GM23338 (cell line): ENCODE data around the gene MRPS12. TPM values are rescaled to one million over a fixed set of nuclear protein-coding genes. Genes with fewer than 3 reads are reported as not detected.
A peak's percentile ranks its signal among the peaks of the same experiment; 100 is the strongest.

ENCODE experiments used
- ATAC-seq: fragments of 200-7000 bp; cut with Tn5 transposase; 3 replicates; pipeline ENCODE4 v1.9.1; 2020
- DNase-seq: peaks from one replicate; pipeline ENCODE4 v3.0.0-alpha.2; 2015; ENCODE audit warnings: low spot score
- H2AFZ ChIP-seq: fragments of 200-600 bp; sonication (generic); 2 replicates; pipeline ENCODE4 v1.8.0; 2016; ENCODE audit warnings: antibody characterized with exemption, mild to moderate bottlenecking, moderate library complexity
- H3F3A ChIP-seq: fragments of 200-600 bp; sonication (generic); replicated peaks from 2 replicates; pipeline ENCODE4 v1.8.0; 2017; ENCODE audit warnings: antibody characterized with exemption, mixed run types, low read depth
- H3K27ac ChIP-seq: fragments of 200-600 bp; sonication (generic); 2 replicates; pipeline ENCODE4 v1.6.1; 2016; ENCODE audit warnings: low read depth
- H3K27me3 ChIP-seq: fragments of 200-600 bp; sonication (generic); 2 replicates; pipeline ENCODE4 v1.8.0; 2016; ENCODE audit warnings: mild to moderate bottlenecking, mixed run types, moderate library complexity; ENCODE audit not compliant: insufficient read depth
- H3K36me3 ChIP-seq: fragments of 200-600 bp; sonication (generic); 2 replicates; pipeline ENCODE4 v1.8.0; 2016; ENCODE audit warnings: mild to moderate bottlenecking; ENCODE audit not compliant: insufficient read depth
- H3K4me1 ChIP-seq: fragments of 200-600 bp; sonication (generic); 2 replicates; pipeline ENCODE4 v1.8.0; 2016; ENCODE audit warnings: mild to moderate bottlenecking, moderate library complexity; ENCODE audit not compliant: insufficient read depth
- H3K4me2 ChIP-seq: fragments of 200-600 bp; sonication (generic); 2 replicates; pipeline ENCODE4 v1.7.1; 2017; ENCODE audit warnings: mixed run types
- H3K4me3 ChIP-seq: fragments of 200-600 bp; sonication (generic); 2 replicates; pipeline ENCODE4 v1.6.1; 2016; ENCODE audit warnings: mixed run types
- H3K79me2 ChIP-seq: fragments of 200-600 bp; sonication (generic); replicated peaks from 2 replicates; pipeline ENCODE4 v1.8.0; 2017; ENCODE audit warnings: mild to moderate bottlenecking; ENCODE audit not compliant: insufficient read depth
- H3K9me2 ChIP-seq: fragments of 200-600 bp; sonication (generic); 2 replicates; pipeline ENCODE4 v1.8.0; 2017; ENCODE audit not compliant: insufficient read depth
- H4K20me1 ChIP-seq: fragments of 200-600 bp; sonication (generic); replicated peaks from 2 replicates; pipeline ENCODE4 v1.8.0; 2017; ENCODE audit warnings: mild to moderate bottlenecking; ENCODE audit not compliant: insufficient read depth
- H3K27ac Mint-ChIP-seq: 2 replicates; pipeline ENCODE4 v1.8.0; 2020; ENCODE audit warnings: inconsistent platforms, mild to moderate bottlenecking, moderate library complexity, mixed read lengths
- H3K27me3 Mint-ChIP-seq: 3 replicates; pipeline ENCODE4 v1.8.0; 2022; ENCODE audit warnings: low read depth, mild to moderate bottlenecking, moderate library complexity, mixed read lengths, inconsistent platforms; ENCODE audit not compliant: insufficient read depth, poor library complexity
- H3K36me3 Mint-ChIP-seq: 3 replicates; pipeline ENCODE4 v1.8.0; 2021; ENCODE audit warnings: low read depth, mild to moderate bottlenecking, inconsistent platforms, moderate library complexity, mixed read lengths
- H3K4me1 Mint-ChIP-seq: 3 replicates; pipeline ENCODE4 v1.8.0; 2020; ENCODE audit warnings: mild to moderate bottlenecking, inconsistent platforms, mixed read lengths
- H3K4me3 Mint-ChIP-seq: 3 replicates; pipeline ENCODE4 v1.8.0; 2021; ENCODE audit warnings: moderate library complexity, mild to moderate bottlenecking, inconsistent platforms, mixed read lengths
- H3K9me3 Mint-ChIP-seq: 3 replicates; pipeline ENCODE4 v1.8.0; 2020; ENCODE audit warnings: moderate library complexity, mild to moderate bottlenecking, inconsistent platforms, mixed read lengths
- JUNB ChIP-seq: IDR thresholded peaks from one replicate; pipeline ENCODE4 v1.6.1; 2016; ENCODE audit warnings: antibody characterized with exemption; ENCODE audit not compliant: unreplicated experiment
- POLR2AphosphoS5 ChIP-seq: IDR thresholded peaks from 2 replicates; pipeline ENCODE4 v1.6.1; 2016; ENCODE audit warnings: antibody characterized with exemption, low read depth
- REST ChIP-seq: IDR thresholded peaks from one replicate; pipeline ENCODE4 v1.6.1; 2018; ENCODE audit warnings: antibody characterized with exemption; ENCODE audit not compliant: unreplicated experiment
- polyA plus RNA-seq: library from polyadenylated mRNA; unstranded; fragments of >200 nt; fragmentation: Nextera tagmentation; extraction: Ambion mirVana; gene quantifications from 2 replicates; pipeline ENCODE4 v1.2.1, GENCODE V29; 2016
- total RNA-seq: library from RNA; depleted of rRNA; stranded (reverse); fragments of >200 nt; shearing (Covaris generic); gene quantifications from 2 replicates; pipeline ENCODE4 v1.2.3, GENCODE V29; 2014
- TF ChIP-seq, protein P1 (sequence below), 2 experiments: fragments of 200-600 bp in 1 of 2; sonication (generic) in 1 of 2; conservative IDR thresholded peaks; 2 replicates each; pipeline versions ENCODE4 v1.5.1 to v1.6.1; 2016 to 2017; ENCODE audit warnings: antibody characterized with exemption in 2 of 2, low read depth in 2 of 2, mild to moderate bottlenecking in 2 of 2, moderate library complexity in 1 of 2
- TF ChIP-seq, protein P2 (sequence below): fragments of 250-450 bp; sonication (Bioruptor Pico); IDR thresholded peaks from 2 replicates; pipeline ENCODE4 v1.5.0; 2020; ENCODE audit warnings: mild to moderate bottlenecking, moderate library complexity

The MRPS12 gene
- total and polyA plus RNA-seq, 2 experiments from 2014 or later, result 74.1 to 86.3 TPM

DNA sequence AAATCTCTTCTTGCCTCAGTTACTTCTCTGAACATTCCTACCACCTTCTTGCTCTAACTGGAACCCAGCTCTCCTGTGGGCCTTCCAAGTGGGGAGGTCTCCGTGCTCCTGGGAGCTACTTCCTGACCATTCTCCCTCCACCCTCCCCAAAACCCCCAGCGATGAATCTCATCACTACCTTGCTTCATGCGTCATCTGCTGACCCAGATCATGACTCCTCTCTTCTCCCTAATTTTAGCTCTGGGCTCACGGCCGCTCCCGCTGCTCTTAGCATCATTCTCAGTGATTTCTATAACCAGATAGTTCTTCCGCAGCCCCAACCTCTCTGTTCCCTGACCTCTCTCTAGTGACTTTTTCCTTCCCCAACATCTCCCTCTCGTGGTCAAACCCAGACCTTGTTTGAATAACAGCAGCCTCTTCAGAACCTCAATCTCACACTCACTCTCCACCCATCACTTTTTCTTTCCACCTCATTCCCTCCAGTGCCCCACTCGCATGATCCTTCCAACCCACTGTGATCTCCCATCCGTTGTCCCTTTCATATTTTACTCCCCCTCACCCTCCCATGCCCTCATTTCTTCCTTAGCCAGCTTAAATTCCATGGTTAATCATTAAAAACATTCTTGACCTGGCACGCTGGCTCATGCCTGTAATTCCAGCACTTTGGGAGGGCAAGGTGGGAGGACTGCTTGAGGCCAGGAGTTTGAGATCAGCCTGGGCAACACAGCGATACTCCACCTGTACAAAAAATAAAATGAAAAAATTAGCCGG lies 21.8 kb downstream of the MRPS12 start:
- TF ChIP-seq, protein P1, sequence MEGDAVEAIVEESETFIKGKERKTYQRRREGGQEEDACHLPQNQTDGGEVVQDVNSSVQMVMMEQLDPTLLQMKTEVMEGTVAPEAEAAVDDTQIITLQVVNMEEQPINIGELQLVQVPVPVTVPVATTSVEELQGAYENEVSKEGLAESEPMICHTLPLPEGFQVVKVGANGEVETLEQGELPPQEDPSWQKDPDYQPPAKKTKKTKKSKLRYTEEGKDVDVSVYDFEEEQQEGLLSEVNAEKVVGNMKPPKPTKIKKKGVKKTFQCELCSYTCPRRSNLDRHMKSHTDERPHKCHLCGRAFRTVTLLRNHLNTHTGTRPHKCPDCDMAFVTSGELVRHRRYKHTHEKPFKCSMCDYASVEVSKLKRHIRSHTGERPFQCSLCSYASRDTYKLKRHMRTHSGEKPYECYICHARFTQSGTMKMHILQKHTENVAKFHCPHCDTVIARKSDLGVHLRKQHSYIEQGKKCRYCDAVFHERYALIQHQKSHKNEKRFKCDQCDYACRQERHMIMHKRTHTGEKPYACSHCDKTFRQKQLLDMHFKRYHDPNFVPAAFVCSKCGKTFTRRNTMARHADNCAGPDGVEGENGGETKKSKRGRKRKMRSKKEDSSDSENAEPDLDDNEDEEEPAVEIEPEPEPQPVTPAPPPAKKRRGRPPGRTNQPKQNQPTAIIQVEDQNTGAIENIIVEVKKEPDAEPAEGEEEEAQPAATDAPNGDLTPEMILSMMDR (conservative IDR thresholded peaks at IDR 0.05; ENCODE audit: low read depth in 2 of 2), result peak; percentile 55 to 69
- no peak for TF ChIP-seq JUNB
- ATAC-seq (peak; percentile 21), DNase-seq (peak; percentile 80)
- no peaks in the 10 kb centered on the region for H3K36me3 ChIP-seq
- Mint-ChIP-seq H3K27me3 (peaks cover 21% of the 10 kb centered on the region), H3K27ac (no peak overlapping the region), H3K9me3 (peaks cover 5% of the 10 kb centered on the region; the same call in 2 of the 3 replicates), H3K36me3 (peaks cover 8% of the 10 kb centered on the region), H3K4me3 (peak overlapping the region; percentile 0; the same call in 1 of the 3 replicates), H3K4me1 (peaks cover 5% of the 10 kb centered on the region)
- H3K79me2 ChIP-seq, result no peaks in the 10 kb centered on the region
- peaks cover 6% of the 10 kb centered on the region; the same call in 1 of the 2 replicates for H4K20me1 ChIP-seq
- H3F3A ChIP-seq, result peaks cover 4% of the 10 kb centered on the region; the same call in 1 of the 2 replicates
- no peak overlapping the region for H2AFZ ChIP-seq
- H3K9me2 ChIP-seq, result no peaks in the 10 kb centered on the region
- no peaks in the 10 kb centered on the region for H3K4me1 ChIP-seq
- H3K4me3 ChIP-seq, result no peak overlapping the region
- no peak overlapping the region for H3K4me2 ChIP-seq
- H3K27me3 ChIP-seq, result no peaks in the 10 kb centered on the region
- H3K27ac ChIP-seq, result 0 out of 2 replicates have a peak overlapping the region, but pooled peaks have one; percentile 32

- Mint-ChIP-seq H3K4me1 (peaks cover 5% of the 10 kb centered on the region), H3K27ac (no peak overlapping the region), H3K4me3 (no peak overlapping the region), H3K27me3 (peaks cover 17% of the 10 kb centered on the region), H3K36me3 (peaks cover 15% of the 10 kb centered on the region), H3K9me3 (peaks cover 16% of the 10 kb centered on the region; the same call in 2 of the 3 replicates)
- Histone ChIP-seq H3K4me3 (no peak overlapping the region), H4K20me1 (peaks cover 6% of the 10 kb centered on the region; the same call in 1 of the 2 replicates), H3K9me2 (no peaks in the 10 kb centered on the region), H2AFZ (no peak overlapping the region), H3K4me1 (no peaks in the 10 kb centered on the region), H3K79me2 (no peaks in the 10 kb centered on the region), H3F3A (peaks cover 4% of the 10 kb centered on the region; the same call in 1 of the 2 replicates), H3K27ac (no peak overlapping the region), H3K4me2 (no peak overlapping the region), H3K27me3 (no peaks in the 10 kb centered on the region), H3K36me3 (no peaks in the 10 kb centered on the region)
- ATAC-seq, result no peak
- DNase-seq, result no peak
- TF ChIP-seq POLR2AphosphoS5 (no peak), REST (no peak)
- TF ChIP-seq, protein P1 (conservative IDR thresholded peaks at IDR 0.05; ENCODE audit: low read depth in 2 of 2), result no peak
- TF ChIP-seq, protein P2, sequence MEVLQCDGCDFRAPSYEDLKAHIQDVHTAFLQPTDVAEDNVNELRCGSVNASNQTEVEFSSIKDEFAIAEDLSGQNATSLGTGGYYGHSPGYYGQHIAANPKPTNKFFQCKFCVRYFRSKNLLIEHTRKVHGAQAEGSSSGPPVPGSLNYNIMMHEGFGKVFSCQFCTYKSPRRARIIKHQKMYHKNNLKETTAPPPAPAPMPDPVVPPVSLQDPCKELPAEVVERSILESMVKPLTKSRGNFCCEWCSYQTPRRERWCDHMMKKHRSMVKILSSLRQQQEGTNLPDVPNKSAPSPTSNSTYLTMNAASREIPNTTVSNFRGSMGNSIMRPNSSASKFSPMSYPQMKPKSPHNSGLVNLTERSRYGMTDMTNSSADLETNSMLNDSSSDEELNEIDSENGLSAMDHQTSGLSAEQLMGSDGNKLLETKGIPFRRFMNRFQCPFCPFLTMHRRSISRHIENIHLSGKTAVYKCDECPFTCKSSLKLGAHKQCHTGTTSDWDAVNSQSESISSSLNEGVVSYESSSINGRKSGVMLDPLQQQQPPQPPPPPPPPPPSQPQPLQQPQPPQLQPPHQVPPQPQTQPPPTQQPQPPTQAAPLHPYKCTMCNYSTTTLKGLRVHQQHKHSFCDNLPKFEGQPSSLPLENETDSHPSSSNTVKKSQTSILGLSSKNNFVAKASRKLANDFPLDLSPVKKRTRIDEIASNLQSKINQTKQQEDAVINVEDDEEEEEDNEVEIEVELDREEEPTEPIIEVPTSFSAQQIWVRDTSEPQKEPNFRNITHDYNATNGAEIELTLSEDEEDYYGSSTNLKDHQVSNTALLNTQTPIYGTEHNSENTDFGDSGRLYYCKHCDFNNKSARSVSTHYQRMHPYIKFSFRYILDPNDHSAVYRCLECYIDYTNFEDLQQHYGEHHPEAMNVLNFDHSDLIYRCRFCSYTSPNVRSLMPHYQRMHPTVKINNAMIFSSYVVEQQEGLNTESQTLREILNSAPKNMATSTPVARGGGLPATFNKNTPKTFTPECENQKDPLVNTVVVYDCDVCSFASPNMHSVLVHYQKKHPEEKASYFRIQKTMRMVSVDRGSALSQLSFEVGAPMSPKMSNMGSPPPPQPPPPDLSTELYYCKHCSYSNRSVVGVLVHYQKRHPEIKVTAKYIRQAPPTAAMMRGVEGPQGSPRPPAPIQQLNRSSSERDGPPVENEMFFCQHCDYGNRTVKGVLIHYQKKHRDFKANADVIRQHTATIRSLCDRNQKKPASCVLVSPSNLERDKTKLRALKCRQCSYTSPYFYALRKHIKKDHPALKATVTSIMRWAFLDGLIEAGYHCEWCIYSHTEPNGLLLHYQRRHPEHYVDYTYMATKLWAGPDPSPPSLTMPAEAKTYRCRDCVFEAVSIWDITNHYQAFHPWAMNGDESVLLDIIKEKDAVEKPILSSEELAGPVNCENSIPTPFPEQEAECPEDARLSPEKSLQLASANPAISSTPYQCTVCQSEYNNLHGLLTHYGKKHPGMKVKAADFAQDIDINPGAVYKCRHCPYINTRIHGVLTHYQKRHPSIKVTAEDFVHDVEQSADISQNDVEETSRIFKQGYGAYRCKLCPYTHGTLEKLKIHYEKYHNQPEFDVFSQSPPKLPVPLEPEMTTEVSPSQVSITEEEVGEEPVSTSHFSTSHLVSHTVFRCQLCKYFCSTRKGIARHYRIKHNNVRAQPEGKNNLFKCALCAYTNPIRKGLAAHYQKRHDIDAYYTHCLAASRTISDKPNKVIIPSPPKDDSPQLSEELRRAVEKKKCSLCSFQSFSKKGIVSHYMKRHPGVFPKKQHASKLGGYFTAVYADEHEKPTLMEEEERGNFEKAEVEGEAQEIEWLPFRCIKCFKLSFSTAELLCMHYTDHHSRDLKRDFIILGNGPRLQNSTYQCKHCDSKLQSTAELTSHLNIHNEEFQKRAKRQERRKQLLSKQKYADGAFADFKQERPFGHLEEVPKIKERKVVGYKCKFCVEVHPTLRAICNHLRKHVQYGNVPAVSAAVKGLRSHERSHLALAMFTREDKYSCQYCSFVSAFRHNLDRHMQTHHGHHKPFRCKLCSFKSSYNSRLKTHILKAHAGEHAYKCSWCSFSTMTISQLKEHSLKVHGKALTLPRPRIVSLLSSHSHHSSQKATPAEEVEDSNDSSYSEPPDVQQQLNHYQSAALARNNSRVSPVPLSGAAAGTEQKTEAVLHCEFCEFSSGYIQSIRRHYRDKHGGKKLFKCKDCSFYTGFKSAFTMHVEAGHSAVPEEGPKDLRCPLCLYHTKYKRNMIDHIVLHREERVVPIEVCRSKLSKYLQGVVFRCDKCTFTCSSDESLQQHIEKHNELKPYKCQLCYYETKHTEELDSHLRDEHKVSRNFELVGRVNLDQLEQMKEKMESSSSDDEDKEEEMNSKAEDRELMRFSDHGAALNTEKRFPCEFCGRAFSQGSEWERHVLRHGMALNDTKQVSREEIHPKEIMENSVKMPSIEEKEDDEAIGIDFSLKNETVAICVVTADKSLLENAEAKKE (CRISPR knock-in tag), result no peak
Observed at GRCh38 chr19:38953677-38954076, 22.9 kb downstream of the MRPS12 start.
